Measurements from ENCODE around the gene PEMT. TPM values are rescaled to one million over a fixed set of nuclear protein-coding genes. Genes with fewer than 3 reads are reported as not detected.
A peak's percentile ranks its signal among the peaks of the same experiment; 100 is the strongest.

Gene PEMT
- total and polyA plus RNA-seq, 9 of the 15 experiments (the other 6 are each of a cell fraction or from before 2014, with no cell fraction given) = 1.4 to 36.4 (median 13.6) TPM

- no peaks in the 10 kb centered on the region for H3K9me3 ChIP-seq (replicated peaks; ENCODE audit: control insufficient read depth, insufficient read depth, low read depth, low read length)
- peak overlapping the region; percentile 18; the same call in 1 of the 2 replicates for H3K4me2 ChIP-seq (ENCODE audit: insufficient read depth, low read length)
- no peak overlapping the region for H3K4me3 ChIP-seq
- intact Hi-C loops (cut with micrococcal nuclease) (no loop called here), in situ Hi-C loops (cut with MboI) (no loop called here)
- DNase-seq (ENCODE audit: extremely low read depth in 1 of 4, low spot score in 3 of 4) (peak; percentile 45 to 72 (median 68)), ATAC-seq (peak; percentile 80), FAIRE-seq (peak; percentile 80)
- H3K9me1 ChIP-seq (ENCODE audit: control insufficient read depth, insufficient read depth, low read length) = no peaks in the 10 kb centered on the region
- H3K27me3 ChIP-seq (ENCODE audit: control insufficient read depth in 2 of 2, insufficient read depth in 2 of 2, low read length in 2 of 2) = no peaks in the 10 kb centered on the region
- no TSS peak for BruUV-seq (replicated peaks)
- whole genome bisulfite sequencing (ENCODE audit: insufficient coverage, low coverage, missing lambda C conversion rate) = 22% methylated on average over 6 of the region's 7 CpGs
- H4K20me1 ChIP-seq (replicated peaks; ENCODE audit: control insufficient read depth, insufficient read depth, low read length) = no peaks in the 10 kb centered on the region
- peak overlapping the region; percentile 14; the same call in 2 of the 3 replicates for H3K27ac ChIP-seq (ENCODE audit: extremely low read depth, low read depth, low read length)
- H2AFZ ChIP-seq (ENCODE audit: low read depth, low read length) = peak overlapping the region; percentile 94
- peaks cover 7 to 22% of the 10 kb centered on the region in 2 experiments for H3K4me1 ChIP-seq (replicated peaks in 1 of 2; ENCODE audit: control insufficient read depth in 2 of 2, insufficient read depth in 2 of 2, low read length in 2 of 2)
- H3K36me3 ChIP-seq (ENCODE audit: control insufficient read depth, insufficient read depth, low read length) = no peaks in the 10 kb centered on the region
- peak overlapping the region in 1 of 2 experiments; percentile 9; a peak in 2 of 4 replicates for H3K9ac ChIP-seq (ENCODE audit: insufficient read depth in 1 of 2, low read depth in 2 of 2, low read length in 2 of 2)
- ChIA-PET POLR2A (interaction anchor here (1.2 kb wide), 1 partner anchor 16 kb away, joined by 3 read pairs; no protein-coding TSS in a partner anchor), CTCF (ENCODE audit: low intra/inter-chr PET ratio) (interaction anchor here (0.7 kb wide), 1 partner anchor 465 kb away, joined by 4 read pairs; no protein-coding TSS in a partner anchor)
- H3K79me2 ChIP-seq (ENCODE audit: control insufficient read depth, insufficient read depth, low read length) = no peaks in the 10 kb centered on the region
- no peak for TF ChIP-seq NFATC3 (IDR thresholded peaks at IDR 0.05)
- peak; percentile 24; the same call in 1 of the 2 replicates for TF ChIP-seq ARID1B (IDR thresholded peaks at IDR 0.05)
- 0 out of 2 replicates have a peak, but pooled peaks have one; percentile 25 for TF ChIP-seq ZEB2 (IDR thresholded peaks at IDR 0.05)
- TF ChIP-seq SIX5 (IDR thresholded peaks at IDR 0.05; ENCODE audit: borderline replicate concordance in 1 of 2, insufficient read depth in 1 of 2, low read depth in 1 of 2, low read length in 2 of 2) = no peak
- TF ChIP-seq MTA2 (IDR thresholded peaks at IDR 0.05; ENCODE audit: low read depth) = no peak
- TF ChIP-seq ASH1L (IDR thresholded peaks at IDR 0.05; ENCODE audit: borderline replicate concordance, low read depth, partially characterized antibody) = no peak
- no peak for TF ChIP-seq TCF15 (CRISPR knock-in tag; IDR thresholded peaks at IDR 0.05)
- no peak for TF ChIP-seq MTA3 (IDR thresholded peaks at IDR 0.05; ENCODE audit: borderline replicate concordance)
- TF ChIP-seq EGR1 (conservative IDR thresholded peaks at IDR 0.05) = peak; percentile 50
- TF ChIP-seq TFAP4 (CRISPR knock-in tag; IDR thresholded peaks at IDR 0.05; ENCODE audit: borderline replicate concordance) = peak; percentile 31; the same call in 1 of the 2 replicates
- TF ChIP-seq PKNOX1 (IDR thresholded peaks at IDR 0.05) = peak; percentile 70
- no peak for TF ChIP-seq SMAD2 (IDR thresholded peaks at IDR 0.05; ENCODE audit: low read depth, low read length)
- TF ChIP-seq PBX2 (CRISPR knock-in tag; IDR thresholded peaks at IDR 0.05; ENCODE audit: low read depth) = no peak
- peak; percentile 55; the same call in 1 of the 2 replicates for TF ChIP-seq PBX2 (tag; conservative IDR thresholded peaks at IDR 0.05; ENCODE audit: low read depth)
- peak; percentile 78 for TF ChIP-seq MEIS2 (IDR thresholded peaks at IDR 0.05; ENCODE audit: partially characterized antibody)
- TF ChIP-seq YY1 (IDR thresholded peaks at IDR 0.05; ENCODE audit: borderline replicate concordance in 1 of 3, control insufficient read depth in 1 of 3, extremely low read depth in 1 of 3, insufficient read depth in 3 of 3, insufficient read length in 1 of 3, insufficient replicate concordance in 2 of 3, low read depth in 1 of 3, low read length in 2 of 3) = no peak
- TF ChIP-seq NFIC (IDR thresholded peaks at IDR 0.05) = peak; percentile 15; the same call in 1 of the 2 replicates
Observed at GRCh38 chr17:17606416-17607000, 15.0 kb upstream of the PEMT start.

All from K562 (cell line).